Spleen (tissue), 7 donors: ENCODE data around the gene IFFO2.

Source experiments
- CTCF ChIP-seq, 11 experiments: fragments of 200-600 bp in 7 of 11; fragments of 450-650 bp in 4 of 11; sonication (generic) in 4 of 11; IDR thresholded peaks in 8 of 11; conservative IDR thresholded peaks in 3 of 11; 1 replicate in 7 of 11; 2 replicates in 4 of 11; pipeline versions ENCODE4 v1.4.0 to v1.8.0; 2016 to 2021; ENCODE audit warnings: antibody characterized with exemption in 11 of 11, inconsistent platforms in 4 of 11, mild to moderate bottlenecking in 1 of 11
- POLR2AphosphoS5 ChIP-seq, 3 donors: sonication (generic); formaldehyde crosslinking; IDR thresholded peaks; one replicate each; pipeline ENCODE4 v1.5.1; 2017; ENCODE audit warnings: antibody characterized with exemption in 3 of 3
- donor health status: DM: no; HTN: no; CAD: no; lungs with moderate emphysema.
- donor health status: DM: no; HTN: no; CAD: no.
- donor health status: DM: no; HTN: no; CAD: no.

- peak; percentile 92 to 95 (median 94) for TF ChIP-seq POLR2AphosphoS5 (IDR thresholded peaks at IDR 0.05)
- peak in 1 of 11 experiments; percentile 24 for TF ChIP-seq CTCF (IDR thresholded peaks at IDR 0.05 in 8 of 11, conservative IDR thresholded peaks at IDR 0.05 in 3 of 11)
These were observed at the start of gene IFFO2 for GRCh38 chr1:18956193-18957135.
